Heart left ventricle (tissue), 16 donors: ENCODE measurements around the gene BACH2. TPM values are rescaled to one million over a fixed set of nuclear protein-coding genes. Genes with fewer than 3 reads are reported as not detected.
"Not testable (repeated sequence)": the region's sequence is repeated elsewhere in the genome, so short reads cannot be mapped to it uniquely, and the experiment has no call there.

Experiments
- ATAC-seq, 4 donors: fragments of 200-7000 bp; cut with Tn5 transposase; one replicate each; pipeline ENCODE4 v1.9.1; 2020 to 2022; ENCODE audit warnings: moderate library complexity in 4 of 4, mild to moderate bottlenecking in 3 of 4, moderate number of reproducible peaks in 1 of 4
- DNase-seq, 5 donors: peaks; one replicate each; pipeline ENCODE4 v3.0.0-alpha.2; 2020
- H3K27ac ChIP-seq, 12 donors: fragments of 200-600 bp; sonication (generic) in 4 of 12; one replicate each; pipeline versions ENCODE4 v1.5.0 to v1.8.0; 2016 to 2022; ENCODE audit warnings: mild to moderate bottlenecking in 2 of 12
- H3K27me3 ChIP-seq, 9 donors: fragments of 200-600 bp; sonication (generic) in 2 of 9; one replicate each; pipeline versions ENCODE4 v1.5.1 to v1.8.0; 2016 to 2022; ENCODE audit warnings: mild to moderate bottlenecking in 3 of 9
- H3K36me3 ChIP-seq, 9 donors: fragments of 200-600 bp; sonication (generic) in 2 of 9; one replicate each; pipeline versions ENCODE4 v1.5.0 to v1.8.0; 2018 to 2022; ENCODE audit warnings: mild to moderate bottlenecking in 2 of 9
- H3K4me1 ChIP-seq, 12 donors: fragments of 200-600 bp; sonication (generic) in 4 of 12; one replicate each; pipeline versions ENCODE4 v1.5.0 to v1.8.0; 2016 to 2022; ENCODE audit warnings: mild to moderate bottlenecking in 3 of 12
- H3K4me3 ChIP-seq, 12 donors: fragments of 200-600 bp; sonication (generic) in 4 of 12; one replicate each; pipeline versions ENCODE4 v1.5.0 to v1.8.0; 2017 to 2022; ENCODE audit warnings: mild to moderate bottlenecking in 9 of 12, moderate library complexity in 4 of 12
- H3K9me3 ChIP-seq, 12 donors: fragments of 200-600 bp; sonication (generic) in 4 of 12; one replicate each; pipeline versions ENCODE4 v1.5.0 to v1.8.0; 2016 to 2022; ENCODE audit warnings: mild to moderate bottlenecking in 1 of 12
- CTCF ChIP-seq, 12 donors: fragments of 200-600 bp; sonication (generic) in 4 of 12; IDR thresholded peaks; one replicate each; pipeline versions ENCODE4 v1.5.0 to v1.8.0; 2018 to 2022; ENCODE audit warnings: antibody characterized with exemption in 12 of 12, mild to moderate bottlenecking in 5 of 12
- POLR2A ChIP-seq, 2 donors: fragments of 450-650 bp; IDR thresholded peaks; one replicate each; pipeline ENCODE4 v1.6.1; 2017; ENCODE audit warnings: antibody characterized with exemption in 2 of 2, mild to moderate bottlenecking in 2 of 2, moderate library complexity in 2 of 2
- WGBS, 4 donors: extraction: QIAGEN DNeasy Blood & Tissue Kit in 2 of 4; methylation state at CpG; one replicate each; pipeline versions ENCODE4 v1.1.5 to v1.1.7; 2013 to 2018; 5-methylcytosine and 5-hydroxymethylcytosine counted together
- intact Hi-C, 10 donors: fragments of 100-400 bp; cut with DNase I; formaldehyde crosslinking; loops; one replicate each; pipeline versions ENCODE4 v1.11.1 to v1.14.2; 2022
- polyA plus RNA-seq, 2 donors: library from polyadenylated mRNA; stranded (reverse); fragments of 200-250 nt; gene quantifications; one replicate each; pipeline ENCODE4 v1.2.3, GENCODE V29; 2013
- total RNA-seq, 9 donors: library from RNA; depleted of rRNA in 2 of 9; stranded (reverse); fragments of >200 nt in 2 of 9; fragmentation: NEBNext Ultra II Directional in 3 of 9; extraction: Animal tissue kit (Norgen Biotek cat#: 25700) in 3 of 9; gene quantifications; one replicate each; pipeline versions ENCODE4 v1.1.0 to v1.2.4, GENCODE V29; 2016 to 2023
- donor health status: ischemic (EF 13 %, LVEDD 7.1; RV severe dilation, severe dysfunction).
- donor health status: healthy with polysubstance abuse.
- donor health status: DM: no; HTN: yes; CAD: no.
- donor health status: DM: no; HTN: no; CAD: no.
- donor health status: ischemic (EF 25% LVEDD 6.9; RV normal size, moderate dysfunction).
- donor health status: ischemic (EF 25% LVEDD 5.7; RV mildly dilated, moderate dysfunction).
- donor health status: healthy.
- donor health status: DM: yes; HTN: yes; CAD: no.
- donor health status: ischemic (EF 35%, LVEDD 5.7; RV mildly dilated, moderate dysfunction).
- donor health status: nonischemic (EF 11% LVEDD 7.7; RV severe dilation, severe dysfunction).
- donor health status: DM: yes; HTN: yes; CAD: no.
- donor health status: PGD.
- donor health status: ischemic (EF 29% LVEDD 5.4; RV normal size, mild dysfunction).
- donor health status: nonischemic (EF 23%, LVEDD 6.1; RV moderate dilation, normal function).

Gene BACH2
- total and polyA plus RNA-seq, 11 donors = 0.23 to 8.4 (median 1.5) TPM

GRCh38 chr6:90136837-90137568 is 159.6 kb downstream of the BACH2 start:
- H3K27ac ChIP-seq = no peak overlapping the region
- 86 to 92% (median 88%) methylated on average over 2 of the region's 2 CpGs for WGBS, 4 donors
- intact Hi-C loops = no loop called here

GRCh38 chr6:90136176-90136575 is 160.5 kb downstream of the BACH2 start:
- TF ChIP-seq POLR2A (IDR thresholded peaks at IDR 0.05) (no peak), CTCF (IDR thresholded peaks at IDR 0.05) (no peak)
- intact Hi-C loops = no loop called here
- Histone ChIP-seq H3K36me3 (no peaks in the 10 kb centered on the region), H3K4me1 (peaks cover 0 to 18% (median 3%) of the 10 kb centered on the region in 12 donors), H3K27ac (no peak overlapping the region), H3K4me3 (no peak overlapping the region), H3K27me3 (no peaks in the 10 kb centered on the region), H3K9me3 (no peaks in the 10 kb centered on the region)
- no peak for DNase-seq
- WGBS, 4 donors = 86 to 94% (median 89%) methylated on average over 2 of the region's 2 CpGs
- ATAC-seq = no peak

More at GRCh38 chr6:90136837-90137568, 159.6 kb downstream of the BACH2 start:
- ATAC-seq = no peak
- no peaks in the 10 kb centered on the region for H3K9me3 ChIP-seq
- H3K36me3 ChIP-seq = no peaks in the 10 kb centered on the region
- TF ChIP-seq CTCF (IDR thresholded peaks at IDR 0.05) (no peak), POLR2A (IDR thresholded peaks at IDR 0.05) (no peak)
- H3K4me3 ChIP-seq = no peak overlapping the region
- peaks cover 0 to 11% (median under 1%) of the 10 kb centered on the region in 12 donors for H3K4me1 ChIP-seq
- no peaks in the 10 kb centered on the region for H3K27me3 ChIP-seq
- DNase-seq = no peak

GRCh38 chr6:90135667-90136066 is 161.0 kb downstream of the BACH2 start:
- TF ChIP-seq CTCF (IDR thresholded peaks at IDR 0.05) (no peak), POLR2A (IDR thresholded peaks at IDR 0.05) (no peak)
- H3K36me3 ChIP-seq = no peaks in the 10 kb centered on the region
- ATAC-seq (no peak), DNase-seq (no peak)
- H3K27me3 ChIP-seq = no peaks in the 10 kb centered on the region
- 83 to 95% (median 91%) methylated on average over 5 of the region's 5 CpGs for WGBS, 4 donors
- no peak overlapping the region for H3K4me3 ChIP-seq
- H3K4me1 ChIP-seq = peaks cover 0 to 19% (median 3%) of the 10 kb centered on the region in 12 donors
- intact Hi-C loops = no loop called here
- no peaks in the 10 kb centered on the region for H3K9me3 ChIP-seq
- no peak overlapping the region for H3K27ac ChIP-seq

DNA sequence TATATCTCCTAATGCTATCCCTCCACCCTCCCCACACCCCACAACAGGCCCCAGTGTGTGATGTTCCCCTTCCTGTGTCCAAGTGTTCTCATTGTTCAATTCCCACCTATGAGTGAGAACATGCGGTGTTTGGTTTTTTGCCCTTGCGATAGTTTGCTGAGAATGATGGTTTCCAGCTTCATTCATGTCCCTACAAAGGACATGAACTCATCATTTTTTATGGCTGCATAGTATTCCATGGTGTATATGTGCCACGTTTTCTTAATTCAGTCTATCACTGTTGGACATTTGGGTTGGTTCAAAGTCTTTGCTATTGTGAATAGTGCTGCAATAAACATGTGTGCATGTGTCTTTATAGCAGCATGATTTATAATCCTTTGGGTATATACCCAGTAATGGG is 163.0 kb downstream of the BACH2 start:
- ATAC-seq, H3K36me3 ChIP-seq, DNase-seq, H3K27me3 ChIP-seq, H3K27ac ChIP-seq, intact Hi-C loops, H3K4me3 ChIP-seq, H3K9me3 ChIP-seq: not testable (repeated sequence)
- WGBS, 4 donors = 95 to 100% (median 99%) methylated on average over 3 of the region's 3 CpGs
- peaks cover 0 to 19% (median 3%) of the 10 kb centered on the region in 12 donors for H3K4me1 ChIP-seq
